Gastrocnemius medialis (tissue), 4 donors: ENCODE measurements around the gene HINT2.

Experiments
- POLR2A ChIP-seq, 2 donors: fragments of 450-650 bp; IDR thresholded peaks; one replicate each; pipeline ENCODE4 v1.6.1; 2017; ENCODE audit warnings: antibody characterized with exemption in 2 of 2, mild to moderate bottlenecking in 2 of 2, moderate library complexity in 2 of 2
- TF ChIP-seq, protein P1 (sequence below), 5 experiments: fragments of 450-650 bp in 3 of 5; fragments of 200-600 bp in 2 of 5; sonication (generic) in 2 of 5; IDR thresholded peaks in 4 of 5; conservative IDR thresholded peaks in 1 of 5; 1 replicate in 4 of 5; 2 replicates in 1 of 5; pipeline ENCODE4 v1.5.1; 2016 to 2019; ENCODE audit warnings: antibody characterized with exemption in 5 of 5, mild to moderate bottlenecking in 3 of 5, moderate library complexity in 3 of 5

DNA sequence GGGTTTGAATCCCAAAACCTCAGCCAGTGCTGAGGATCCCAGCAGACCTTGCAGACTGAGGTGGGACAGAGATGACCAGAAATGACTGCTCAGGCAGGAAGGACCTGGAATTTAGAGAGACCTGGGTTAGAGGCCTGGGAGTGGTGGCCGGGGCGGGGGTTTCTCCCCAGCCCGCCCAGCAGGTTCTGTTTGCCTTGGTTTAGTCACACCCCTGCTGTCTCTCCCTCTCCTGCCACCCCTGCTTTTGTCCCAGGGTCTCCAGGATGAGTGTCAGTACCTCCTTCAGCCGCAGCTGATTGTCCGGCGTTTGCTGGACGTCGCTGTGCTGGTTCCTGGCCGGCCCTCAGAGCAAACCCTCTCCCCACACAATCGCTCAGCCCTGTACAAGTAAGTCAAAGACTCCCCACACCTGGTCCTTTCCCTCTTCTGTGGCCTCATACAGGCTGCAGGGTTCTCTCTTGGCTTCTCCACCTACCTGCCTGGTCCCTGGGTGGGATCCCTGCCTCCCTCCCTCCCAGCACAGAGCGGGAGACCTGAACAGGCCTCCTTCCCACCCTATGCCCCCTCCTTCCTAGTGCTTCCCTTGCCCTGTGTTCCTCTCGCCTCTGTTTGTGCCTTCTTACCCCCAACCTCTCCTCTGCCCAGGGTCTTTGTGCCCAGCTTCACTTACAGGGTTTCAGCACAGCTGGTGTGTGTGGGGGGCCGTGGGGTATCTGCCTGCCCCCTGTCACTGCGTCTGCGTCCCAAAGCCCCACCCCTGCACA lies 26.2 kb upstream of the HINT2 start:
- TF ChIP-seq, protein P1, sequence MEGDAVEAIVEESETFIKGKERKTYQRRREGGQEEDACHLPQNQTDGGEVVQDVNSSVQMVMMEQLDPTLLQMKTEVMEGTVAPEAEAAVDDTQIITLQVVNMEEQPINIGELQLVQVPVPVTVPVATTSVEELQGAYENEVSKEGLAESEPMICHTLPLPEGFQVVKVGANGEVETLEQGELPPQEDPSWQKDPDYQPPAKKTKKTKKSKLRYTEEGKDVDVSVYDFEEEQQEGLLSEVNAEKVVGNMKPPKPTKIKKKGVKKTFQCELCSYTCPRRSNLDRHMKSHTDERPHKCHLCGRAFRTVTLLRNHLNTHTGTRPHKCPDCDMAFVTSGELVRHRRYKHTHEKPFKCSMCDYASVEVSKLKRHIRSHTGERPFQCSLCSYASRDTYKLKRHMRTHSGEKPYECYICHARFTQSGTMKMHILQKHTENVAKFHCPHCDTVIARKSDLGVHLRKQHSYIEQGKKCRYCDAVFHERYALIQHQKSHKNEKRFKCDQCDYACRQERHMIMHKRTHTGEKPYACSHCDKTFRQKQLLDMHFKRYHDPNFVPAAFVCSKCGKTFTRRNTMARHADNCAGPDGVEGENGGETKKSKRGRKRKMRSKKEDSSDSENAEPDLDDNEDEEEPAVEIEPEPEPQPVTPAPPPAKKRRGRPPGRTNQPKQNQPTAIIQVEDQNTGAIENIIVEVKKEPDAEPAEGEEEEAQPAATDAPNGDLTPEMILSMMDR (IDR thresholded peaks at IDR 0.05 in 4 of 5, conservative IDR thresholded peaks at IDR 0.05 in 1 of 5), result no peak
- TF ChIP-seq POLR2A (IDR thresholded peaks at IDR 0.05), result no peak
